Progenitor cell of endocrine pancreas (in vitro differentiated cells): ENCODE data around the gene MTHFD2. TPM values are rescaled to one million over a fixed set of nuclear protein-coding genes. Genes with fewer than 3 reads are reported as not detected.
"Not testable (repeated sequence)": the region's sequence is repeated elsewhere in the genome, so short reads cannot be mapped to it uniquely, and the experiment has no call there.

Source experiments
- DNase-seq: peaks from one replicate; pipeline ENCODE4 v3.0.0; 2021; ENCODE audit warnings: low spot score; ENCODE audit not compliant: unreplicated experiment
- H3K27ac Mint-ChIP-seq: 2 replicates; pipeline ENCODE4 v1.8.0; 2021; ENCODE audit warnings: mild to moderate bottlenecking, moderate library complexity, mixed read lengths
- H3K27me3 Mint-ChIP-seq: 2 replicates; pipeline ENCODE4 v1.8.0; 2021; ENCODE audit warnings: mixed read lengths
- H3K36me3 Mint-ChIP-seq: 2 replicates; pipeline ENCODE4 v1.8.0; 2022; ENCODE audit warnings: mixed read lengths; ENCODE audit not compliant: insufficient read depth
- H3K4me1 Mint-ChIP-seq: 2 replicates; pipeline ENCODE4 v1.8.0; 2021; ENCODE audit warnings: low read depth, mixed read lengths
- H3K4me3 Mint-ChIP-seq: 2 replicates; pipeline ENCODE4 v1.8.0; 2021; ENCODE audit warnings: low read depth, mild to moderate bottlenecking, moderate library complexity, mixed read lengths
- H3K9me3 Mint-ChIP-seq: 2 replicates; pipeline ENCODE4 v1.8.0; 2021; ENCODE audit warnings: low read depth, mixed read lengths
- CTCF ChIP-seq: fragments of 200-600 bp; sonication (generic); IDR thresholded peaks from one replicate; pipeline ENCODE4 v1.5.0; 2021; ENCODE audit warnings: antibody characterized with exemption, mild to moderate bottlenecking; ENCODE audit not compliant: unreplicated experiment
- total RNA-seq: library from RNA; stranded (reverse); gene quantifications from 2 replicates; pipeline ENCODE4 v1.2.1, GENCODE V29; 2021

The MTHFD2 gene
- total RNA-seq, 1 donor from 2014 or later = 64.9 TPM

- TF ChIP-seq CTCF = no peak
- Mint-ChIP-seq H3K4me3 (no peak overlapping the region), H3K4me1 (peaks cover 3% of the 10 kb centered on the region), H3K9me3 (no peaks in the 10 kb centered on the region), H3K36me3 (peaks cover 1% of the 10 kb centered on the region), H3K27me3 (no peaks in the 10 kb centered on the region), H3K27ac (no peak overlapping the region)
- DNase-seq = no peak
These were observed 25.7 kb downstream of the MTHFD2 start for GRCh38 chr2:74223941-74224770.

- H3K36me3 Mint-ChIP-seq = no peaks in the 10 kb centered on the region
- H3K27ac Mint-ChIP-seq = no peak overlapping the region
- no peaks in the 10 kb centered on the region for H3K27me3 Mint-ChIP-seq
- peaks cover 3% of the 10 kb centered on the region for H3K4me1 Mint-ChIP-seq
- H3K4me3 Mint-ChIP-seq = no peak overlapping the region
- DNase-seq = no peak
- no peaks in the 10 kb centered on the region for H3K9me3 Mint-ChIP-seq
- no peak for TF ChIP-seq CTCF
These were observed 27.5 kb downstream of the MTHFD2 start for GRCh38 chr2:74225698-74226459.

- H3K9me3 Mint-ChIP-seq = no peaks in the 10 kb centered on the region
- no peak for TF ChIP-seq CTCF
- peaks cover 3% of the 10 kb centered on the region for H3K4me1 Mint-ChIP-seq
- H3K27me3 Mint-ChIP-seq = no peaks in the 10 kb centered on the region
- DNase-seq = no peak
- H3K36me3 Mint-ChIP-seq = no peaks in the 10 kb centered on the region
- H3K27ac Mint-ChIP-seq = no peak overlapping the region
- H3K4me3 Mint-ChIP-seq = no peak overlapping the region
These were observed 28.3 kb downstream of the MTHFD2 start for GRCh38 chr2:74226648-74227213.

- no peak for DNase-seq
- Mint-ChIP-seq H3K9me3 (no peaks in the 10 kb centered on the region), H3K36me3 (no peaks in the 10 kb centered on the region), H3K4me3 (no peak overlapping the region), H3K4me1 (peaks cover 3% of the 10 kb centered on the region), H3K27me3 (no peaks in the 10 kb centered on the region), H3K27ac (no peak overlapping the region)
- TF ChIP-seq CTCF = no peak
These were observed 29.2 kb downstream of the MTHFD2 start for GRCh38 chr2:74227646-74228045.

GRCh38 chr2:74228772-74229171 lies 30.4 kb downstream of the MTHFD2 start:
- no peak for TF ChIP-seq CTCF
- Mint-ChIP-seq H3K9me3 (no peaks in the 10 kb centered on the region), H3K4me3 (no peak overlapping the region), H3K4me1 (peaks cover 4% of the 10 kb centered on the region), H3K27me3 (no peaks in the 10 kb centered on the region), H3K27ac (no peak overlapping the region), H3K36me3 (no peaks in the 10 kb centered on the region)
- no peak for DNase-seq

GRCh38 chr2:74229865-74230264 lies 31.4 kb downstream of the MTHFD2 start:
- not testable (repeated sequence) for DNase-seq, H3K27me3 Mint-ChIP-seq, H3K4me1 Mint-ChIP-seq, H3K36me3 Mint-ChIP-seq, H3K9me3 Mint-ChIP-seq, H3K4me3 Mint-ChIP-seq, H3K27ac Mint-ChIP-seq
